DND-41 (cell line): Measurements from ENCODE around the gene NUP88.
A peak's percentile ranks its signal among the peaks of the same experiment; 100 is the strongest.
"Not testable (repeated sequence)": the region's sequence is repeated elsewhere in the genome, so short reads cannot be mapped to it uniquely, and the experiment has no call there.

Experiments
- ATAC-seq: fragments of 200-7000 bp; cut with Tn5 transposase; 3 replicates; pipeline ENCODE4 v1.9.1; 2021; ENCODE audit warnings: low read depth; ENCODE audit not compliant: insufficient read depth
- DNase-seq: peaks from one replicate; pipeline ENCODE4 v3.0.0-alpha.2; 2020
- H2AFZ ChIP-seq: 2 replicates; pipeline ENCODE4 v1.6.0; 2012; ENCODE audit warnings: low read depth, low read length
- H3K27ac ChIP-seq: 2 replicates; pipeline ENCODE4 v1.5.1; 2012; ENCODE audit warnings: low read length, inconsistent platforms
- H3K27me3 ChIP-seq: fragments of 200-600 bp; sonication (generic); 2 replicates; pipeline ENCODE4 v1.6.0; 2012; ENCODE audit warnings: low read length, mild to moderate bottlenecking, inconsistent platforms; ENCODE audit not compliant: insufficient read depth, poor library complexity
- H3K36me3 ChIP-seq: 2 replicates; pipeline ENCODE4 v1.5.1; 2012; ENCODE audit warnings: low read length, inconsistent platforms; ENCODE audit not compliant: insufficient read depth
- H3K4me1 ChIP-seq: 2 replicates; pipeline ENCODE4 v1.5.1; 2012; ENCODE audit warnings: mild to moderate bottlenecking, low read length; ENCODE audit not compliant: insufficient read depth
- H3K4me2 ChIP-seq: 2 replicates; pipeline ENCODE4 v1.6.0; 2012; ENCODE audit warnings: mild to moderate bottlenecking, moderate library complexity, low read length, inconsistent platforms; ENCODE audit not compliant: insufficient read depth
- H3K4me3 ChIP-seq, 2 experiments: fragments of 200-600 bp in 1 of 2; shearing (Covaris generic) in 1 of 2; 2 replicates each; pipeline ENCODE4 v1.5.1; 2012 to 2016; ENCODE audit warnings: inconsistent platforms in 2 of 2, low read length in 2 of 2, mild to moderate bottlenecking in 2 of 2, low read depth in 1 of 2, moderate library complexity in 1 of 2
- H3K79me2 ChIP-seq: 2 replicates; pipeline ENCODE4 v1.6.0; 2012; ENCODE audit warnings: low read length, inconsistent platforms; ENCODE audit not compliant: insufficient read depth
- H3K9ac ChIP-seq: 2 replicates; pipeline ENCODE4 v1.6.0; 2012; ENCODE audit warnings: low read depth, mild to moderate bottlenecking, inconsistent platforms, low read length, moderate library complexity
- H3K9me3 ChIP-seq: 2 replicates; pipeline ENCODE4 v1.5.1; 2012; ENCODE audit warnings: low read length, moderate library complexity, mild to moderate bottlenecking, inconsistent platforms; ENCODE audit not compliant: insufficient read depth, severe bottlenecking
- H4K20me1 ChIP-seq: 2 replicates; pipeline ENCODE4 v1.6.0; 2012; ENCODE audit warnings: low read length; ENCODE audit not compliant: insufficient read depth
- EZH2 ChIP-seq: IDR thresholded peaks from 3 replicates; pipeline ENCODE4 v1.6.1; 2012; ENCODE audit warnings: borderline replicate concordance, low read depth, mild to moderate bottlenecking, moderate library complexity, low read length, inconsistent platforms; ENCODE audit not compliant: severe bottlenecking
- TF ChIP-seq, protein P1 (sequence below): IDR thresholded peaks from 2 replicates; pipeline ENCODE4 v1.5.1; 2012; ENCODE audit warnings: borderline replicate concordance, low read length, moderate library complexity, mild to moderate bottlenecking; ENCODE audit not compliant: poor library complexity, severe bottlenecking; ENCODE audit errors: extremely low read depth

Gene NUP88

DNA sequence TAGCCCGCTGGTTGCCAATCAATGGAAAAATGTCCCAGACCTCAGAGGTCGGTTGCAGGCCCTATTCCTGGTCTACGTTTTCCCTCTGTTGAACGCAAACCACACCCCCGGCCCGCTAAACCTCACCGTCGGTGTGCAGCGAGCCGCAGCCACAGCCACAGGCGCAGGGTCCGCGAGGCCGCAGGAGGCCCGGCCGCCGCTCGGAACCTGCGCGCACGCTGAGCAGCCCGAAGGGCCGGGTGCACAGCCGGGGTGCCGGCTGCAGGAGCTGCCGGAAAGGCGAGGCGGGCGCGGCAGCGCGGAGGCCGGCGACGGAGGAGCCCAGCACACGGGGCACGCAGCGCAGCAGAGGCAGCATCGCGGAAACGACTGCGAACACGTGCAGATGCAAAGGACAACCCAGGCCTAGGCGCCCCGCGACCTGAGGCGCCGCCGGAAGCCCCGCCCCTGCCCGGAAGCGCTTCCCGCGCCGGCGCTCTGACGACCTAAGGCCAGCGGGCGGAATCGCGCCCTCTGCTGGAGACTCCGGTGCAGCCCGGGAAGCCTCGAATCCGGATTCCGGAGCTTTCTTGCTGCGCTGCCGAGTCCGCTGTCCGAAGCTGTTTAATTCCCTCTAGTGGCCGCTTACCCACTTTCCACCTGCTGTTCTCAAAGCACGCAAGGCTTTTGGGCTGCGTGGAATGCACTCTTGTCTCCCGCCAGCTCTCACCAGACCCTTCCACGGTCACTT, 19.4 kb upstream of the NUP88 start, which contains the start of gene C1QBP:
Gene C1QBP (minus strand): TSS at position 440 of the 730 bp plus-strand sequence. CDS start 82 bp downstream, at position 358.
- Histone ChIP-seq H3K27me3 (no peaks in the 10 kb centered on the region), H4K20me1 (peaks cover 18% of the 10 kb centered on the region), H3K27ac (peak within 1 kb of the TSS; percentile 91), H3K9me3 (no peaks in the 10 kb centered on the region), H2AFZ (peak within 1 kb of the TSS; percentile 98), H3K79me2 (peaks cover 56% of the 10 kb centered on the region), H3K4me2 (peak within 1 kb of the TSS; percentile 82), H3K4me3 (peak within 1 kb of the TSS; percentile 55 to 84), H3K9ac (peak within 1 kb of the TSS; percentile 82), H3K36me3 (peaks cover 59% of the 10 kb centered on the region), H3K4me1 (peaks cover 38% of the 10 kb centered on the region)
- peak; percentile 90 for ATAC-seq
- TF ChIP-seq, protein P1, sequence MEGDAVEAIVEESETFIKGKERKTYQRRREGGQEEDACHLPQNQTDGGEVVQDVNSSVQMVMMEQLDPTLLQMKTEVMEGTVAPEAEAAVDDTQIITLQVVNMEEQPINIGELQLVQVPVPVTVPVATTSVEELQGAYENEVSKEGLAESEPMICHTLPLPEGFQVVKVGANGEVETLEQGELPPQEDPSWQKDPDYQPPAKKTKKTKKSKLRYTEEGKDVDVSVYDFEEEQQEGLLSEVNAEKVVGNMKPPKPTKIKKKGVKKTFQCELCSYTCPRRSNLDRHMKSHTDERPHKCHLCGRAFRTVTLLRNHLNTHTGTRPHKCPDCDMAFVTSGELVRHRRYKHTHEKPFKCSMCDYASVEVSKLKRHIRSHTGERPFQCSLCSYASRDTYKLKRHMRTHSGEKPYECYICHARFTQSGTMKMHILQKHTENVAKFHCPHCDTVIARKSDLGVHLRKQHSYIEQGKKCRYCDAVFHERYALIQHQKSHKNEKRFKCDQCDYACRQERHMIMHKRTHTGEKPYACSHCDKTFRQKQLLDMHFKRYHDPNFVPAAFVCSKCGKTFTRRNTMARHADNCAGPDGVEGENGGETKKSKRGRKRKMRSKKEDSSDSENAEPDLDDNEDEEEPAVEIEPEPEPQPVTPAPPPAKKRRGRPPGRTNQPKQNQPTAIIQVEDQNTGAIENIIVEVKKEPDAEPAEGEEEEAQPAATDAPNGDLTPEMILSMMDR: peak; percentile 92
- TF ChIP-seq EZH2: no peak
- peak; percentile 89 for DNase-seq

DNA sequence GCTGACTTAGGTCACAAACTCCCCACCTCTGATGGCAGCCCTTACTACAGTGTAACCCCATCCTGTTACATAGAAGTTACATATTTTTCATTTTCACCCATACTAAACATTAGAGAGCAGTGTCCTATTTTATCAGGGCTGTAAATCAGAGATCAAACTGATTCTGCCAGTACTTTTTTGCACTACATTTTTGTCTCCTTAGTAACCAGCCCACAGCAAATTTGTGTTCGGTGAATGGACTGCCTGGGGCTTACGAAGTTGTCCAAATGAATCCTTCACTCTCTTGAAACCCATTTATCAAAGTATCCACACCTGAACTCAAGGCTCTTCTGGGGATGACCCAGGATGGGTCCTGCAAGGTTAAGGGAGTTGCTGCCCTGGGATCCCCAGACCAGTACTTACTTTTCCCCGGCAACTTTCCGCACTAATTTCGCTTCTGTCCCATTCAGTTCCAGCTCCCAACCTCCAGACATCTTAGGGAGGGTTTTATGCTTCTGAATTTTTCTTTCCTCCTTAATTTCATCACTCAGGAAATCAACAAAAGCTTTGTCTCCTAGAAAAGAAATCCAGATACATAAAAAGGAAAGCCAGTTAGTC, 18.4 kb upstream of the NUP88 start:
- Histone ChIP-seq H3K4me3 (peak overlapping the region; percentile 55 to 84), H3K9me3 (no peaks in the 10 kb centered on the region), H3K9ac (peak overlapping the region; percentile 82), H3K27ac (peak overlapping the region; percentile 91), H3K79me2 (peaks cover 56% of the 10 kb centered on the region), H3K36me3 (peaks cover 61% of the 10 kb centered on the region), H3K27me3 (no peaks in the 10 kb centered on the region), H2AFZ (0 out of 2 replicates have a peak overlapping the region, but pooled peaks have one; percentile 80), H3K4me1 (peaks cover 38% of the 10 kb centered on the region), H4K20me1 (peaks cover 25% of the 10 kb centered on the region), H3K4me2 (peak overlapping the region; percentile 82)
- DNase-seq: no peak
- TF ChIP-seq, protein P1: no peak
- no peak for TF ChIP-seq EZH2
- ATAC-seq: no peak

DNA sequence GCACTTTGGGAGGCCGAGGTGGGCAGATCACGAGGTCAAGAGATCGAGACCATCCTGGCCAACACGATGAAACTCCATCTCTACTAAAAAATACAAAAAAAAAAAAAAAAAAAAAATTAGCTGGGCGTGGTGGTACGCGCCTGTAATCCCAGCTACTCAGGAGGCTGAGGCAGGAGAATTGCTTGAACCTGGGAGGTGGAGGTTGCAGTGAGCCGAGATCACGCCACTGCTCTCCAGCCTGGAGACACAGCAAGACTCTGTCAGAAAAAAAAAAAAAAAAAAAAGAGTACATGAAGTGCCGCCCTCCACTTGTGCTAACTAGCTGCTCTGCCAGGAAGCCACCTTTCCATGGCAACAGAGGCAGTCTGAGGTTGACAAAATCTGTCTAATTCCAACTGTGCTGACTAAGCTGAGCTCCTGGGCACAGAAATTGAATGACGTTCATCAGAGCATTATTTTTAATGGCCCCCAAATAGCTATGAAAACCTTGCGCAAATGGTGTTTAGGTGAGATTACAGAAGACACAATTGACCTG, 16.4 kb upstream of the NUP88 start:
- not testable (repeated sequence) for H3K27me3 ChIP-seq, ATAC-seq, H3K27ac ChIP-seq, H2AFZ ChIP-seq, H3K9ac ChIP-seq, H3K9me3 ChIP-seq
- H4K20me1 ChIP-seq: peaks cover 27% of the 10 kb centered on the region
- peaks cover 67% of the 10 kb centered on the region for H3K36me3 ChIP-seq
- peak; percentile 24 for DNase-seq
- peaks cover 38% of the 10 kb centered on the region for H3K4me1 ChIP-seq
- peaks cover 57% of the 10 kb centered on the region for H3K79me2 ChIP-seq
- H3K4me2 ChIP-seq: peak overlapping the region; percentile 82; the same call in 1 of the 2 replicates
- peak overlapping the region in 1 of 2 experiments; percentile 3; a peak in 1 of 4 replicates for H3K4me3 ChIP-seq

DNA sequence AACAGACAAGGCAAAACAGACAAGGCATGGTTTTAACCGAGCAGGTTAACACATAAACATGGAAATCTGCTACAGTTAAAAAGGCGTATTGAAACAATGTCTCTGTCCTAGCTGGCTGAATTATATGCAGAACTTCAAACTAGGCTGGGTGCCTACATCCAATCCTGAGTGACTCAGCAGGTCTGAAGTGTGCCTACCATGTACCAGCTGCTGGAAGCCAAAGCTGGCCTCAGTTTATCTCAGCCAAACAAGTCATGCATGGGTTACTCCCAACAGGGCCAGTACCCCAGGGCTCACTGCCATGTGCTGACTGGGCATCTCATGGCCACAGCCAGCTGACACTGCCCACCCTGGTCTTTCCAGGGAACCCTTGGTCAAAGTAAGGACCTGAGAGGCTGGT, 15.5 kb upstream of the NUP88 start:
- no peak overlapping the region for H2AFZ ChIP-seq
- peaks cover 38% of the 10 kb centered on the region for H3K4me1 ChIP-seq
- peaks cover 74% of the 10 kb centered on the region for H3K36me3 ChIP-seq
- H3K9ac ChIP-seq: no peak overlapping the region
- TF ChIP-seq, protein P1: no peak
- no peak for TF ChIP-seq EZH2
- no peak overlapping the region for H3K4me3 ChIP-seq
- H3K79me2 ChIP-seq: peaks cover 57% of the 10 kb centered on the region
- H3K27me3 ChIP-seq: no peaks in the 10 kb centered on the region
- no peaks in the 10 kb centered on the region for H3K9me3 ChIP-seq
- no peak for ATAC-seq
- no peak overlapping the region for H3K27ac ChIP-seq
- DNase-seq: no peak
- H3K4me2 ChIP-seq: peak overlapping the region; percentile 30; the same call in 1 of the 2 replicates
- peaks cover 29% of the 10 kb centered on the region for H4K20me1 ChIP-seq
